Measurements from ENCODE around the gene PLS1. TPM values are rescaled to one million over a fixed set of nuclear protein-coding genes. Genes with fewer than 3 reads are reported as not detected.
A peak's percentile ranks its signal among the peaks of the same experiment; 100 is the strongest.

The PLS1 gene
- total and polyA plus RNA-seq, 2 donors from 2014 or later = 10.7 to 51.4 TPM

DNA sequence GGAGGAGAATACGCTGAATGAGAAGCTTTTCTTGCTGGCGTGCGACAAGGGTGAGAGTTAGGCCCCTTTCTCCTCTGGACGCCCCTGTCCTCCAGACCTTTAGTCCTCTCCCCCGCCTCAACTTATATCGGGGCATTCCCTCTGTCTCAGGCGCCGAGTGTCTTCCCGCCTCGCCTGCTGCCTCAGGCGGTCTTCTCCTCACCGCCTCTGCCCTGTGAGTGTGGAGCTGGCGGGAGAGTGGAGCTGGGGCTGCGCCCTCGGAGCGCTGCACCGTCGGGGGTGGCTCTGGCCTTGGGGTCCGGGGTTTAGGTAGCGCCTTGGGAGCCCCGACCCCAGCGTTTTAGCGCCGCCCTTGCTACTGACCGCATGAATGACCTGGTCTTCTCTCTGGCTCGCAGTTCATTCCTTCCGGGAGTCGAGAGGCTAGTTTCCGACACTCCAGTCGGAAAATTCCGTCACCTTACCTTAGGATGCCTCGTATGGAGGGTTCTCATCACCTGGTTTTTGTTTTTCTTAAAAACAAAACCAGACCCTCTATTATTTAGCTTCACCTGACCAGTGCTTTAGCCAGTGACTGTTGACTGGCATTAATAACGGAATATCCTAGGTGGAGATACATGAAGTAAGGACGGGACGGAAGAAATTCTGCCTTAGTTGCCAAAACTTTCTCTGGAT lies 128.6 kb downstream of the PLS1 start:
- H3K9me3 ChIP-seq (ENCODE audit: control insufficient read depth in 2 of 3, insufficient read depth in 1 of 3, low read length in 3 of 3) = no peaks in the 10 kb centered on the region
- intact Hi-C loops (cut with DNase I) = no loop called here
- no peaks in the 10 kb centered on the region for H3K27me3 ChIP-seq (ENCODE audit: control insufficient read depth, insufficient read depth, low read length)
- H3K36me3 ChIP-seq (ENCODE audit: control insufficient read depth in 2 of 3, insufficient read depth in 3 of 3, low read length in 3 of 3) = no peaks in the 10 kb centered on the region
- peak overlapping the region; percentile 76 to 88 (median 86) for H3K4me3 ChIP-seq (ENCODE audit: low read length in 3 of 3)
- peak; percentile 72 to 81 (median 76) for DNase-seq
- TF ChIP-seq, protein P1, sequence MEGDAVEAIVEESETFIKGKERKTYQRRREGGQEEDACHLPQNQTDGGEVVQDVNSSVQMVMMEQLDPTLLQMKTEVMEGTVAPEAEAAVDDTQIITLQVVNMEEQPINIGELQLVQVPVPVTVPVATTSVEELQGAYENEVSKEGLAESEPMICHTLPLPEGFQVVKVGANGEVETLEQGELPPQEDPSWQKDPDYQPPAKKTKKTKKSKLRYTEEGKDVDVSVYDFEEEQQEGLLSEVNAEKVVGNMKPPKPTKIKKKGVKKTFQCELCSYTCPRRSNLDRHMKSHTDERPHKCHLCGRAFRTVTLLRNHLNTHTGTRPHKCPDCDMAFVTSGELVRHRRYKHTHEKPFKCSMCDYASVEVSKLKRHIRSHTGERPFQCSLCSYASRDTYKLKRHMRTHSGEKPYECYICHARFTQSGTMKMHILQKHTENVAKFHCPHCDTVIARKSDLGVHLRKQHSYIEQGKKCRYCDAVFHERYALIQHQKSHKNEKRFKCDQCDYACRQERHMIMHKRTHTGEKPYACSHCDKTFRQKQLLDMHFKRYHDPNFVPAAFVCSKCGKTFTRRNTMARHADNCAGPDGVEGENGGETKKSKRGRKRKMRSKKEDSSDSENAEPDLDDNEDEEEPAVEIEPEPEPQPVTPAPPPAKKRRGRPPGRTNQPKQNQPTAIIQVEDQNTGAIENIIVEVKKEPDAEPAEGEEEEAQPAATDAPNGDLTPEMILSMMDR (IDR thresholded peaks at IDR 0.05; ENCODE audit: borderline replicate concordance, extremely low read depth, insufficient read depth) = no peak
- H3K27ac ChIP-seq (ENCODE audit: low read depth in 2 of 2, low read length in 2 of 2) = peak overlapping the region; percentile 34 to 56
- H3K9ac ChIP-seq (ENCODE audit: low read length in 3 of 3) = peak overlapping the region; percentile 49 to 74 (median 63)
- H3K4me1 ChIP-seq (ENCODE audit: control insufficient read depth in 2 of 3, insufficient read depth in 2 of 3, low read depth in 1 of 3, low read length in 3 of 3) = peaks cover 0 to 2% (median 0%) of the 10 kb centered on the region in 3 donors
- FAIRE-seq = no peak

DNA sequence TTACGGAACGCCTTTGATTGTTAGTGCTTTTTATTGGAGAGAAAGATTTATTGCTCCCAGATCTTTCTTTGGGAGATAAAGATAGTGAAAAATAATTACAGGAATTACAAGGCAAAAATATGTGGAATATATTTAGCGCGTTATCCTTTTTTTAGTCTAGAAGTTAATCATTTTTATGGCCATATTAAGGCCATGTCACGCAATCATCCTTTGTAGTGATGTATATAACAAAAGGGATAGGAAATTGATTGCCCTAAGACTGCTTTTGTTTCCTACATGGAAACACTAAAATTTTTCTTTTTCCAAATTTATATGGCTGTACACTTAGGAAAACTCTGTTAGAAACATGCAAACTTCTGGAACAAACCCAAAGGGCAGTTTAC lies 129.2 kb downstream of the PLS1 start:
- TF ChIP-seq, protein P1 (IDR thresholded peaks at IDR 0.05; ENCODE audit: borderline replicate concordance, extremely low read depth, insufficient read depth) = no peak
- DNase-seq (peak in 1 of 5 donors; percentile 30), FAIRE-seq (no peak)
- Histone ChIP-seq H3K4me1 (ENCODE audit: control insufficient read depth in 2 of 3, insufficient read depth in 2 of 3, low read depth in 1 of 3, low read length in 3 of 3) (peaks cover 0 to 2% (median 0%) of the 10 kb centered on the region in 3 donors), H3K9me3 (ENCODE audit: control insufficient read depth in 2 of 3, insufficient read depth in 1 of 3, low read length in 3 of 3) (no peaks in the 10 kb centered on the region), H3K27me3 (ENCODE audit: control insufficient read depth, insufficient read depth, low read length) (no peaks in the 10 kb centered on the region), H3K27ac (ENCODE audit: low read depth in 2 of 2, low read length in 2 of 2) (no peak overlapping the region), H3K9ac (ENCODE audit: low read length in 3 of 3) (peak overlapping the region; percentile 17 to 63 (median 49)), H3K36me3 (ENCODE audit: control insufficient read depth in 2 of 3, insufficient read depth in 3 of 3, low read length in 3 of 3) (no peaks in the 10 kb centered on the region), H3K4me3 (ENCODE audit: low read length in 3 of 3) (peak overlapping the region; percentile 76 to 88 (median 86))
- intact Hi-C loops (cut with DNase I) = no loop called here

DNA sequence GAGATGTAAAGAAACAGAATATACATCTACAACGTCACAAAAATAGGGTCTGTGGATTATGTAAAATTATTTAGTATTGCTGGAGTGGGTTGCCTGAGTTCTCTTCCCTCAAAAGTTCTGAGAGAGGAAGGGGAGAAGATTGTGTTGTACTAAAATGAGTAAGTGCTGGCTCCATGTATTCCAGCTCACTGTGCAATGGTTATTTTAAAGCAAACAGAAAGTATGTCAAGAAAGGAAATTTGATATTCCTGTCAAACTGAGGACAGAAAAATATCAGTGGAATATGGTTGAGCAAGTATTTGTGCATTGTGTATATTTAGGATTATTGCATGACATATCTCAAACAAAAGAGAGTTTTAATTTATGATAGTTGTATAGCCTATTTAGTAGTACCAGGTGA lies 129.8 kb downstream of the PLS1 start:
- DNase-seq (no peak), FAIRE-seq (no peak)
- H3K9ac ChIP-seq (ENCODE audit: low read length in 3 of 3) = no peak overlapping the region
- intact Hi-C loops (cut with DNase I) = no loop called here
- H3K36me3 ChIP-seq (ENCODE audit: control insufficient read depth in 2 of 3, insufficient read depth in 3 of 3, low read length in 3 of 3) = no peaks in the 10 kb centered on the region
- peaks cover 0 to 2% (median 0%) of the 10 kb centered on the region in 3 donors for H3K4me1 ChIP-seq (ENCODE audit: control insufficient read depth in 2 of 3, insufficient read depth in 2 of 3, low read depth in 1 of 3, low read length in 3 of 3)
- TF ChIP-seq, protein P1 (IDR thresholded peaks at IDR 0.05; ENCODE audit: borderline replicate concordance, extremely low read depth, insufficient read depth) = no peak
- H3K9me3 ChIP-seq (ENCODE audit: control insufficient read depth in 2 of 3, insufficient read depth in 1 of 3, low read length in 3 of 3) = no peaks in the 10 kb centered on the region
- no peak overlapping the region for H3K27ac ChIP-seq (ENCODE audit: low read depth in 2 of 2, low read length in 2 of 2)
- H3K27me3 ChIP-seq (ENCODE audit: control insufficient read depth, insufficient read depth, low read length) = no peaks in the 10 kb centered on the region
- no peak overlapping the region for H3K4me3 ChIP-seq (ENCODE audit: low read length in 3 of 3)
